ENCODE data around the gene FUCA1. TPM values are rescaled to one million over a fixed set of nuclear protein-coding genes. Genes with fewer than 3 reads are reported as not detected.

FUCA1 gene
- total and polyA plus RNA-seq, 2 of the 4 experiments (the other 2 are of a cell fraction) = 2.9 to 3.5 TPM

DNA sequence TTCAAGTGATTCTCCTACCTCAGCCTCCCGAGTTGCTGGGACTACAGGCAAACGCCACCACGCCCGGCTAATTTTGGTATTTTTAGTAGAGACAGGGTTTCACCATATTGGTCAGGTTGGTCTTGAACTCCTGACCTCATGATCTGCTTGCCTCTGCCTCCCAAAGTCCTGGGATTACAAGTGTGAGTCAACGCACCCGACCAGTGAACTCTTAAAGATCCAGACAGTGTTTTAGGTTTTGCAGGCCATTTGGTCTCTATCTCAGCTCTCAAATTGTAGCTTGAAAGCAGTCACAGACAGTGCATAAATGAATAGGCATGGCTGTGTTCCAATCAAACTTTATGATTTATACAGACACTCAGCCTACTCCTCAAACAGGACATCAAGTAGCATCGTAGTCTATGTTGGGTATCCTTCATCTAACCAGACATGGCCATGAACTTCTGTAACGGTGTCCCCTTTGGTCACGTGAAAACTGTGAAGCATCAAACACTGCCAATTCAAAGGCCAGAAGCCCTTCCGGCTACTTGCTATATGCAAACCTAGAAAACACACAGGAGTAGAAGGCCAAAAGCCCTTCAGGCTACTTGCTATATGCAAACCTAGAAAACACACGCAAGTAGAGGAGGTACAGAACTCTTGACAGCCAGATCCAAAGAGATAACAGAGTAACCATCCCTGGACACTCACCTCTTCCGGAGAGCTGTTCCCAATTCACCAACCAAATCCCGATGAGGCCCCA is 3.1 kb downstream of the FUCA1 start:
- H3K9me3 ChIP-seq (ENCODE audit: control insufficient read depth, insufficient read depth, low read length) = no peaks in the 10 kb centered on the region
- H3K27ac ChIP-seq (ENCODE audit: insufficient read depth, low read length) = no peak overlapping the region
- no peak overlapping the region for H2BK120ac ChIP-seq (ENCODE audit: low read depth, low read length)
- no peak overlapping the region for H4K91ac ChIP-seq (ENCODE audit: insufficient read depth, low read depth, low read length)
- no peak overlapping the region for H4K8ac ChIP-seq (ENCODE audit: low read depth in 2 of 2, low read length in 2 of 2)
- H3K9ac ChIP-seq (ENCODE audit: low read depth, low read length) = no peak overlapping the region
- H3K27me3 ChIP-seq (ENCODE audit: control insufficient read depth, insufficient read depth, low read length) = peaks cover 19% of the 10 kb centered on the region
- no TSS peak for BruUV-seq (replicated peaks)
- WGBS, 2 experiments (ENCODE audit: extremely low coverage in 2 of 2, insufficient read length in 1 of 2) = 84% methylated on average over 5 of the region's 13 CpGs; no CpG with 5 or more reads in 1 of the 2 experiments
- no peaks in the 10 kb centered on the region for H4K20me1 ChIP-seq (ENCODE audit: insufficient read depth, low read length)
- ATAC-seq (ENCODE audit: low read depth) = no peak
- no peaks in the 10 kb centered on the region for H3K36me3 ChIP-seq (ENCODE audit: control insufficient read depth, insufficient read depth, low read length)
- H3K18ac ChIP-seq (ENCODE audit: low read depth, low read length) = no peak overlapping the region
- no peak overlapping the region for H3K4me3 ChIP-seq (ENCODE audit: insufficient read depth, low read depth, low read length)
- no peak overlapping the region for H3K23ac ChIP-seq (ENCODE audit: low read depth, low read length)
- no peak overlapping the region for H2BK5ac ChIP-seq (ENCODE audit: low read depth, low read length, poor library complexity, severe bottlenecking)
- no peak overlapping the region for H2AK5ac ChIP-seq (ENCODE audit: low read depth, low read length)
- TF ChIP-seq POLR2A (IDR thresholded peaks at IDR 0.05; ENCODE audit: low read depth, low read length) = no peak
- TF ChIP-seq NFE2L2 (IDR thresholded peaks at IDR 0.05; ENCODE audit: low read depth, low read length) = no peak
- no peak for TF ChIP-seq RAD21 (IDR thresholded peaks at IDR 0.05; ENCODE audit: low read length)
- TF ChIP-seq MAZ (IDR thresholded peaks at IDR 0.05; ENCODE audit: borderline replicate concordance, low read depth, low read length) = no peak
- no peak for TF ChIP-seq RFX5 (IDR thresholded peaks at IDR 0.05; ENCODE audit: low read depth, low read length)
- H3K56ac ChIP-seq (ENCODE audit: extremely low read depth, insufficient read depth, low read length) = no peak overlapping the region
- H3K14ac ChIP-seq (replicated peaks; ENCODE audit: low read depth, low read length) = no peak overlapping the region
- intact Hi-C loops (cut with micrococcal nuclease) (no loop called here), in situ Hi-C loops (cut with MboI; ENCODE audit: low sequenced_read_pairs) (no loop called here), dilution Hi-C loops (cut with HindIII; ENCODE audit: low sequenced_read_pairs, unreplicated experiment) (no loop called here)
- H2BK15ac ChIP-seq (ENCODE audit: low read depth, low read length) = no peak overlapping the region
- H3K9me1 ChIP-seq (ENCODE audit: insufficient read depth, low read length) = no peaks in the 10 kb centered on the region
- H4K5ac ChIP-seq (ENCODE audit: low read depth, low read length) = no peak overlapping the region
- H3K4me1 ChIP-seq (ENCODE audit: control insufficient read depth, insufficient read depth, low read length) = no peaks in the 10 kb centered on the region
- no peak overlapping the region for H2BK20ac ChIP-seq (ENCODE audit: low read depth, low read length)
- no peak overlapping the region for H2AK9ac ChIP-seq (replicated peaks; ENCODE audit: low read depth, low read length, poor library complexity)
- DNase-seq = no peak
- no peak overlapping the region for H3K4me2 ChIP-seq (ENCODE audit: low read depth, low read length)
- H3K4ac ChIP-seq (ENCODE audit: low read depth, low read length) = no peak overlapping the region
- H3K79me1 ChIP-seq (ENCODE audit: low read depth in 1 of 2, low read length in 2 of 2) = no peaks in the 10 kb centered on the region
- ChIA-PET POLR2A (ENCODE audit: unreplicated experiment) (interaction anchor here (0.6 kb wide), 1 partner anchor 174 kb away, joined by 3 read pairs; no protein-coding TSS in a partner anchor), CTCF (no interaction called here)
- H2AFZ ChIP-seq (replicated peaks; ENCODE audit: low read length, poor library complexity) = no peak overlapping the region
